Measurements from ENCODE around the gene EPHB1.
"Not testable (repeated sequence)": the region's sequence is repeated elsewhere in the genome, so short reads cannot be mapped to it uniquely, and the experiment has no call there.

EPHB1 gene

DNA sequence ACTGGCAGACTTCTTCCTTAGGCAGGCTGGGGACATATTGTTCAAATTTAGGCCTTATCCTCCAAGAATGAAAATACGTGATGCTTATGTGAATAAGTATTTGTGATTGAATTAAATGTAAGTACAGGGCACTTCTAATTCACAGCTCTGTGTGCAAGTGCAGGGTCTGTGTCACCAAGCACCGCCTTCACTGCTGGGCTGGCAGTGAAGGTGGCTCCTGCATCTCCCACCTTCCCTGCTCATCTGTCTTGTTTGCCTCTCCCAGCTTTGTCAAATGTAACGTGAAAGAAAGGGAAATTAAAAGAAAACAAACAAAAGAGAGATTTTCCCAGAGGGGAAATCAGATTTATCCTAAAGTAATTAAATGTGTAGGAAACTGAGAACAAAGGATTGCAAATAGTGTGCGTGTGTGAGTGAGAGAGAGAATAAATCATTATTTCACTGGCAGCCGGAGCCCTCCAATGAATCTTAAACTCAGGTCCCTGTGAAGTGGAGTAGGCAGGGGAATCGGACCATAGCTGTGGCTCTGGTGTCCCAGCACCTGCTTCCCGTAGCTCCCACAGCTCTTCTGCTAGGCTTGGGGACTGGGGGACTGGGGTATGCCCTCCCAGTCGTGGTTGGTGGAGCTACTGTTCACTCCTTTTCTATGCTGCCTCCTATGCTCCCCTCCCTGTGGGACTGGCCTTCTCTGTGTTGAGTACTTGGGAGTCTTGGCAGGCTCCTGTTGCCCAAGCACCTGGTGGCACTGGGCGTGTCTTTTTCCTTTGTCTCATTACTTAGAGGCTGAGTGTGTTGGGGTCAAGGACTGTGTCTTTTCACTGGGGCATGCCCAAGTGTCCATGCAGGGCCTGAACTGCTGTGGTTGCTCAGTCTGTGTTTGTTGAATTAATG is 222.2 kb downstream of the EPHB1 start:
- DNase-seq: no peak

DNA sequence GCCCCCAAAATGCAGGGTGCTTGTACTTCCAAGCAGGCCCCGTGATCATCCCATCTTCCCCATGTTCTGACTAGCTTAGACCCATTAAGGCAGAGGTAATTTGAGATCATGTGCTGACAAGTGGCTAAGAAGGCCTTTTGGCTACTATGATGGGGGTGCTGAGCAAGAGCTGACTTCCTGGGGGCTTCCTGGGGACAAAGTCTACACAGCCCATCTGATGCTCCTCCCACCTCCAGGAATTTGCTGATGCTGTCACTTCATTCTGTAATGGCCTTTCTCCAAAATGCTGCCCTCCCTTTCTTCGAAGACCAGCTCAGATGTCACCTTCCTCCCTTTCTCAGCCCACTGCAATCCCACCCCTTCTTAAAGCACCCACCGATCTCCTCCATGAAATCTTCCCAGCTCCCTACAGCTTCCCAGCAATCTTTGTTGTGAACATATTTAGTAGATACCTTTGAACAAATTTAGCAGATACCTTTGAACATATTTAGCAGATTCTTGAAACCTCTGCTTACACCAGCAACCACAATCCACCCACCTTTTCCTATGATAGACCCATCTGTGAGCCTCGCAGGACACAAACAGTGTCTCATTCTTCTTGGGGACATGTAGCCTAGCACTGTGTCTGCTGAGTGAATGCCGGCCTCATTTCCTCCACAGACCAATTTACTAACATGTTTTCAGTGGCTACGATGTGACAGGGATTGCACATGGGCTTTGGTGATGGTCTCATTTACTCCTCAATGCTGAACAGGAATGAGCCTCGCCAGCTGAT is 223.3 kb downstream of the EPHB1 start:
- no peak for DNase-seq

GRCh38 chr3:135020181-135020580 is 225.1 kb downstream of the EPHB1 start:
- no peak for DNase-seq

- no peak for DNase-seq
Measured at GRCh38 chr3:135023996-135024658, 229.1 kb downstream of the EPHB1 start.

DNA sequence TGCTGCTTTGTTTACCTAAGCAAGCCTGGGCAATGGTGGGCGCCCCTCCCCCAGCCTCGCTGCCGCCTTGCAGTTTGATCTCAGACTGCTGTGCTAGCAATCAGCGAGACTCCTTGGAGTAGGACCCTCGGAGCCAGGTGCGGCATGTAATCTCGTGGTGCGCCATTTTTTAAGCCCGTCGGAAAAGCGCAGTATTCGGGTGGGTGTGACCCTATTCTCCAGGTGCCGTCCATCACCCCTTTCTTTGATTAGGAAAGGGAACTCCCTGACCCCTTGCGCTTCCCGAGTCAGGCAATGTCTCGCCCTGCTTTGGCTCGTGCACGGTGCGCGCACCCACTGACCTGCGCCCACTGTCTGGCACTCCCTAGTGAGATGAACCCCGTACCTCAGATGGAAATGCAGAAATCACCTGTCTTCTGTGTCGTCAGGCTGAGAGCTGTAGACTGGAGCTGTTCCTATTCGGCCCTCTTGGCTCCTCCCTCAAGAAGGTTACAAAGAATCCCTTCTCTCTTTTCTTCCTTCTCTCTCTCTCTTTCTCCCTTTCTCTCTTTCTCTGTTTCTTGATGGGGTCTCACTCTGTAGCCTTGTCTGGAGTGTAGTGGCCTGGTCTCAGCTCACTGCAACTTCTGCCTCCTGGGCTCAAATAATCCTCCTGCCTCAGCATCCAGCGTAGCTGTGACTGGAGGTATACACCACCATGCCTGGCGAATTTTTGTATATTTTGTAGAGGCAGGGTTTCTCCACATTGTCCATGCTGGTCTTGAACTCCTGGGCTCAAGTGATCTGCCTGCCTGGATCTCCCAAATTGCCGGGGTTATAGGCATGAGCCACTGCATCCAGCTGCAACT is 235.9 kb downstream of the EPHB1 start:
- DNase-seq: not testable (repeated sequence)

DNA sequence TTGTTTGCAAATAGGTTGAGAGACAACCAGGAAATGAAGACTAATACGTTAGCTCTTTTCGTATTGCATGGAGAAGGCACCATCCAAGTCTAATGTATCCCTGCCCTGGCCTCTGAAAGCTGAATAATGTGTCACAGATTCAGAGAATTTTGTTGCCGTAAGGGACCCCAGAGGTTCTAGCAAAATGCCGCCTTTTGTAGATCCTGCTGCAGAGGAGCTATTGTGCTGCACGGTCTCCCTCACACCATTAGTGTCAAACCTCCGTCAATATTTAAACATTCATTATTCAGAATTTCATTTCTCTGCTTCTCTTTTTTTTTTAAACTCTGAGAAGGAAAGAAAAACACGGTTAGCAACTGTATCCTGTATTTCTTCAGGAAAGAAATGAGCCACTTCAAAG is 238.7 kb downstream of the EPHB1 start:
- no peak for DNase-seq

DNA sequence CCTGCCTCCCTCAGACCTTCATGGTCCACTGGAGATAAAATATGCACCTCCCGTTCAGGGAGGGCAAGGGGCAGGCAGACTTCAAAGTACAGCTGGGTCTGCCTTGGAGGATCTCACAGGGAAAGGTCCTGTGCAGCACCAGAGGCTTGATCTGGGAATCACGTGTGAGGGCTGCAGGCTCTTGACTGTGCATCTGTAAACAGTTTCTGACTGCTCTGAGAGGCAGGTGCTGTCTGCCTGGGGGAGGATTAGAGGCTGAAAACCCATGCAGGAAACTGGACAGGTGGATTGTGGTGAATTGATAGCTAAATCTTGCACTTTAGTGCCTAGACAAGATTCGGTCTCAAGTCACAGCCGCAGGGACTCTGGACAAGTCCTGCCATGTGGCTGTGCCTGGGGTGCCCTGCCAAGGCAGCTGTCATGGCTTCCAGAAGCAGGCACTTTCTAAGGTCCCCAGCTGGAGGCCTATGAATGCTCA is 239.3 kb downstream of the EPHB1 start:
- no peak for DNase-seq

DNA sequence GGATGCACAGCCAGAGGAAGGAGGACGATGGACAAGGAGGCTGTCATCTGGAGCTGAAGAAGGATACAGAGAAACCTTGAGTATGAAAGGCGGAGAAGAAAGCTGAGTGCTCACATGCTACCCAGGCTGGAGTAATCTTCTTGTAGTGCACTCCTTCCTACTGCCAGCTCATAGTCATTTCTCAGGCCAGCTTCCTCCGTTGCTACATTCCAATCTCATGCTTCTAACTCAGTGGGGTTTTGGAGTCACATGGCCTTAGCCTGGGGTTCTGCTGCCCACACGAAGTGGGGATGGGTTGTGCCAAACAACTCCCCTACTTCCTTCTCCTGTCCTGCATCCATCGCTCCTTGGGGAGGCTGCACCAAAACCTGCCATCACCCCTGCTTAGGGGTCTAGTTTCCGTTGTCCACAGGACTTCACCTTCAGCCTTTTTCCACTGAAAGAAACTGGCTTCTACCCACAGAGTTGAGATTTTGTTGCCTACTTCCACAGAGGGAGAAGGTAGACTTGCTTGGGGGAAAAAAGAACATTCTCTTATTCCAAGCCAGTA is 239.9 kb downstream of the EPHB1 start:
- DNase-seq: no peak

DNA sequence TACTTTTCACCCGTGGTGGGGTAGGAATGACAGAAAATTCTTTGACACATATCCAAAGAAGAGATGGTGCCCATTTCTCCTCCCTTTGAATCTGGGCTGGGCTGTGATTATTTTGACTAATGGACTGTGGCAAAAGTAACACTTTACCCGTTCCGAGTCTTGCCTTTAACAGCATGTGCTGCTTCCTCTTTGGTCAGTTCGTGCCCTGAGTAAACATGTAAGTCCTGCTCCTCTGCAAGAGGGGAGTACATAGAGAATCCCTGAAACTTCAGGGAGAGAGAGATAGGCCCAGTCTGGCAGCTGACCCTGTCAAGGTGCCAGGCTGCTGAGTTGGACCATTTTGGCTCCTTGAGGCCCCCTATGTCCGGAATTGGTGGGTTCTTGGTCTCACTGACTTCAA is 243.1 kb downstream of the EPHB1 start:
- no peak for DNase-seq

DNA sequence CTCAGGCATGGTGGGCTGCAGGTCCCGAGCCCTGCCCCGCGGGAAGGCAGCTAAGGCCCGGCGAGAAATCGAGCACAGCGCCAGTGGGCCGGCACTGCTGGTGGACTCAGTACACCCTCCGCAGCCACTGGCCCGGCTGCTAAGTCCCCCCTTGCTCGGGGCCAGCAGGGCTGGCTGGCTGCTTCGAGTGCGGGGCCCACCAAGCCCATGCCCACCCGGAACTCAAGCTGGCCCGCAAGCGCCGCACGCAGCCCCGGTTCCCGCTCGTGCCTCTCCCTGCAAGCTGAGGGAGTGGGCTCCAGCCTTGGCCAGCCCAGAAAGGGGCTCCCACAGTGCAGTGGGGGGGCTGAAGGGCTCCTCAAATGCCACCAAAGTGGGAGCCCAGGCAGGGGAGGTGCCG is 244.5 kb downstream of the EPHB1 start:
- DNase-seq: not testable (repeated sequence)

- no peak for DNase-seq
Measured at GRCh38 chr3:135040321-135041240, 245.5 kb downstream of the EPHB1 start.

DNA sequence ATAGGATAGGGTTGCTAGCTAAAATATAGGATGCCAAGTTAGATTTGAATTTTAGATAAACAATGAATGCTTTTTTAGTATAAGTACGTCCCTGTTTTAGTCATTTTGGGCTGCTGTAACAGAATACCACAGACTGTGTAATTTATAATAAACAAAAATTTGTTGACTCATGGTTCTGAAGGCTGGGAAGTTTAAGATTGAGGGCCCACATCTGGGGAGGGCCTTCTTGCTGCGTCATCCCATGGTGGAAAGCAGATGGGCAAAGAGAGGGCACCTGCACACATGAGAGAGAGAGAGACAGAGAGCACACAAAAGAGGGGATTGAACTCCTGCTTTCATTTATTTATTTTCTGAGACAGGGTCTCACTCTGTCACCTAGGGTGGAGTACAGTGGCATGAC is 246.5 kb downstream of the EPHB1 start:
- DNase-seq: no peak

- no peak for DNase-seq
Measured at GRCh38 chr3:135047061-135047460, 252.0 kb downstream of the EPHB1 start.

- no peak for DNase-seq
Measured at GRCh38 chr3:135050536-135050935, 255.5 kb downstream of the EPHB1 start.

DNA sequence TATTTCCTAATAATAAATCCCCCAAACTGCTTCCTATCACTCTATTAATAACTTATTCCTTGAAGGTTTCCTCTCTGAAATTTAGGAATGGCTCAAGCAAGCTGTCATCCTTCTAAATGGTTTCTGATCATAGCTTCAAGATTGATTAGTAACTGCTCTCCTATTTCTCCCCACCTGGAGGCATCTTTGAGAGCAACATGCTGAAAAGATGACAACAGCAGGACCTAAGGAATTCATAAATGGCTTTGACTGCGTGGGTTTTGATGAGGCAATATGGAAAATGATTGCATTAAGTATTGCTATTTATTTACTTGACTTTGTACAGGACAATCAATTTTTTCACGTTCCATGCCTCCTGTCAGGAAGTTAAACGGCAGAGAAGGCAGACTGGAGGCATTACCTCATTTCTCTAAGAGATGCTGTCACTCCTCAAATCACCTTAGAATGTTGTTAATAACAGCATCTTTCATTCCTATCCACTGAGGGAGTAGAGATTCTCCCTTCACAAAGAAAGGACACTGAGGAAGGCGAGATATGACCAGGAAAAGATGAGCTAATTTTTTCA is 256.4 kb downstream of the EPHB1 start:
- DNase-seq: no peak

GRCh38 chr3:135055449-135055848 is 260.4 kb downstream of the EPHB1 start:
- no peak for DNase-seq

- no peak for DNase-seq
Measured at GRCh38 chr3:135056084-135056730, 261.1 kb downstream of the EPHB1 start.

DNA sequence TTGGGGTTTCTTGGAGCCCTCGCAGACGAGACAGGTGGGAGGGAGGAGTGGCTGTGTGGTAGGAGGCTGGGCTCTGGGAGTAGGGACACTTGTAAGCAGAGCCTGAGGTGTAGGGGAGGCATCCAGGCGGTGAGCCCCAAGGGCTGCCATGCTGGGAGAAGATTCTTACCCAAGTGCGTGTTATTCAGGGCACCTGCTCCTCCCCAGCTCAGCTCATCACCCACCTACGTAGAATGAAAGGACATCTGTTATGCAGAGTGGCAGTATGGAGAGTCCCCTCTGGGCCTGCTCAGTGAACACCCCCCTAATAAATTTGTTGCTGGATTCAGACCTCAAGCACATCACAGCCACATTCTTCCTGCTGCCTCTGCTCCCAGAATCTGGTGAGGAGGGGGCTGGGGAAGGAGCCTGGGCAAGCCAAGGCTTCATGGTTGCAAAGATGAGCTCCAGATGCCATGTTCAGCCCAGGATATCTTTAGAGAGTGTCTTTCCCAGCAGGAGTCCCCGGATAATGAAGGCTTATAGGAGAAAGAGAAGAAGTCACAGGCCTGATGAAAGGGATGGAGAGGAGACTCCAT is 261.8 kb downstream of the EPHB1 start:
- DNase-seq: no peak

DNA sequence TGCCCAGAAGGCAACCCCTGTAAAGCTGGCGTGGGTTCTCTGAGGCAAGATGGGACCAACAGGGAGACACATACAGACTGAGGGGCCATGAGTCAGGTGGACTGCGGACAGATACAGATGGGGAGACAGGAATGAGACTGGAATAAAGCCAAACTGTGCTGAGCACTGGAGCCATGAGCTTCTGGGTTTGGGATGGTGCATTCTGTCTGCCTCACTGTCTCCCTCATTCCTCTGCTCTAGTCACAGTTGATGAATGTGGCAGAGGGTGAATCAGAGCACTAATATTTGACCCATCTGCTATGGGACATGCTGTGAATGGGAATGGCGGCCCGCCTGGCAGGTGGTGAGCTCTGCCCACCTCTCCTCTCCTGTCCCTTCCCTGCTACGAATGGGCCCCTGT is 262.9 kb downstream of the EPHB1 start:
- DNase-seq: no peak

GRCh38 chr3:135059580-135059979 is 264.5 kb downstream of the EPHB1 start:
- no peak for DNase-seq

Measured in stimulated activated CD4-positive, alpha-beta T cell treated with anti-CD3 and anti-CD28 coated beads, Interleukin-1b, Interleukin-23, amount 100 ng/mL, for 48 hours (primary cell).